ENCODE results near the gene ATP6V1B1. TPM values are rescaled to one million over a fixed set of nuclear protein-coding genes. Genes with fewer than 3 reads are reported as not detected.
A peak's percentile ranks its signal among the peaks of the same experiment; 100 is the strongest.

ATP6V1B1 gene
- total and polyA plus RNA-seq, 2 of the 13 experiments (the other 11 are each of a cell fraction or from before 2014, with no cell fraction given): 0.58 to 1.6 TPM

DNA sequence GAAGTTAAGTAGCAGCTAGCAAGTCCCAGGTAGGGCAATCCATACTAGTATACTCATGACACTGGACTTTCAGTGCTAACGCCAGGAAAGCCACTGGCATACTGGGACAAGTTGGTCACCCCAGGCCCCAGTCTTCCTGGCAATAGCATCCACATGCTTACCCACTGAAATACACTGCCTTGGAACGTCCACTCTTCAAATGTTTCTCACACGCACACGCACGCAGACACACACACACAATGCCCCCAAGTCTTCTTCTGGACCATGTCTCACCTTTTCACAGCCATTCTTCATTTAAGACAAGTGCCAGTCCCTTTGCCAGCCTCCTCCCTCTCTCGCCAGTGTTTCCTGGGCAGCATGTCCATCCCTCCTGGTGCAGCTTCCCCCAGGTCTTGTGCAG lies 67.7 kb downstream of the ATP6V1B1 start (continued):
- no peak for TF ChIP-seq RAD21 (CRISPR knock-in tag; IDR thresholded peaks at IDR 0.05)

DNA sequence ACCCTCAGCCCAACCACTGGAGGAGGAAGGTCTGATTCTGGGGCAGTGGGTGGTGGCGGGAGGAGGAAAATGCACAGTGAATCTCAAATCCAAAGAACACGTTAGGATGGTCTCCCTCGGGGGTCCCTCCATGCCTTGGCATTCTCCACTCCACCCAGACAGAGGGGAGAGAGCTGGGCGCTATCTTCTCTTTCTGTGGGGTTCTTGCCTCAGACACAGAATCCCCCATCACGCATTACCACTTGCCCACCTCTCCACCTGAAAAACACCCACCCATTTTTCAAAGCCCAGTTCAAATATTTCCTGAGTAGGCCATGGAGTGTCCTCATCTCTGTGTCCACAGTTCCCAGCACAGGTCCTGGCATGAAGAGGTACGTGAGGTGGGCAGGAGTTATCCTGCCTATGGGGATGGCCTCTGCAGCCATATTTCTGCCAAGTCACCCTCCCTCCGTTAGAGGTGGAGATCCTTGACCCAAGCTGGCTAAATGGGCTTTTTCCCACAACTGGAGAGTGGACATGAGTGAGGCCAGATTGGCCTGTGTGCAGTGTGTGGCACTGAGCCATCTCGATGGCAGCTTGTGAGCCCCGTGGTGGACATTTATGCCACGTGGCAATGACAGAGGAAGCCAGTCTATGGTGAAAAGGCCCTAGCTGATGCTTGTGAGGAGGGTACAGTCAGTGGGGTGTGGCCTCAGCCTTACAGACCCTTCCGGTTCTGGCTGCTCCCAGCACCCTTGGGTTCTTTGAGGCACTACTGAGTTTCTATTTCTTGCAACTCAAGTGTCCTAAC lies 68.5 kb downstream of the ATP6V1B1 start:
- no peak overlapping the region for H3K4me2 ChIP-seq (ENCODE audit: low read depth, low read length)
- ATAC-seq (no peak), DNase-seq (ENCODE audit: low spot score) (no peak), FAIRE-seq (no peak)
- no peaks in the 10 kb centered on the region for H4K20me1 ChIP-seq (ENCODE audit: insufficient read depth, low read length)
- no peaks in the 10 kb centered on the region for H3K9me3 ChIP-seq (ENCODE audit: low read length)
- intact Hi-C loops (cut with micrococcal nuclease; ENCODE audit: unreplicated experiment) (no loop called here), in situ Hi-C loops (cut with HindIII; ENCODE audit: extremely low pct_ligation_motif_present, low pct_unique_long_range_greater_than_20kb) (no loop called here)
- no peak overlapping the region for H2AFZ ChIP-seq (ENCODE audit: low read length)
- H3K27me3 ChIP-seq (ENCODE audit: control insufficient read depth in 1 of 2, insufficient read depth in 2 of 2, low read length in 2 of 2): peaks cover 0 to 9% of the 10 kb centered on the region in 2 experiments; a peak in 2 of 5 replicates
- H3K9ac ChIP-seq (ENCODE audit: insufficient read depth, low read depth, low read length): no peak overlapping the region
- POLR2A ChIA-PET: no interaction called here
- CTCF ChIA-PET (ENCODE audit: low intra/inter-chr PET ratio, low total read pairs): no interaction called here
- H3K36me3 ChIP-seq (replicated peaks in 1 of 2; ENCODE audit: control insufficient read depth in 1 of 2, insufficient read depth in 2 of 2, low read length in 2 of 2): no peaks in the 10 kb centered on the region
- peaks cover 59% of the 10 kb centered on the region for H3K4me1 ChIP-seq (ENCODE audit: insufficient read depth, low read length)
- H3K4me3 ChIP-seq (replicated peaks in 1 of 3; ENCODE audit: insufficient read depth in 1 of 3, low read depth in 2 of 3, low read length in 3 of 3): no peak overlapping the region
- 55% methylated on average over 7 of the region's 11 CpGs for WGBS (ENCODE audit: low lambda C conversion rate)
- BruUV-seq (replicated peaks): no TSS peak
- TF ChIP-seq TBX3 (IDR thresholded peaks at IDR 0.05; ENCODE audit: borderline replicate concordance) (no peak), TMF1 (CRISPR knock-in tag; IDR thresholded peaks at IDR 0.05; ENCODE audit: low read depth) (no peak), ZSCAN31 (CRISPR knock-in tag; IDR thresholded peaks at IDR 0.05; ENCODE audit: low read depth) (no peak), NFE2L2 (IDR thresholded peaks at IDR 0.05; ENCODE audit: low read length) (peak; percentile 35; the same call in 1 of the 2 replicates), ZBTB7A (CRISPR knock-in tag; IDR thresholded peaks at IDR 0.05) (no peak)
- TF ChIP-seq, protein P1, sequence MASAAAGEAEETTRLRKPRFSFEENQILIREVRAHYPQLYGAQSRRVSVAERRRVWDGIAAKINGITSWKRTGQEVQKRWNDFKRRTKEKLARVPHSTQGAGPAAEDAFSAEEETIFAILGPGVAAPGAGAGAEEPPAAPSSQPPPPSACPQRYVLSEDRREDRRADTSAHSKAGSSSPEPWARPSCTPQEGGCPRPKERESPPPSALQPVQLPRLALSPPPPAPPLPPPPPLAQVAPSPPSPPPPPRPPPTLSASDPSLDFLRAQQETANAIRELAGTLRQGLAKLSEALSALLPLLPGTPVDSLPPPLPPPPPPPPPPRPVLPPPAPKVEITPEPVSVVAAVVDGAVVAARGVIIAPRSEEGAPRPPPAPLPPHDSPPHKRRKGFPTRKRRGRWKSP (CRISPR knock-in tag; IDR thresholded peaks at IDR 0.05): no peak
- TF ChIP-seq, protein P2, sequence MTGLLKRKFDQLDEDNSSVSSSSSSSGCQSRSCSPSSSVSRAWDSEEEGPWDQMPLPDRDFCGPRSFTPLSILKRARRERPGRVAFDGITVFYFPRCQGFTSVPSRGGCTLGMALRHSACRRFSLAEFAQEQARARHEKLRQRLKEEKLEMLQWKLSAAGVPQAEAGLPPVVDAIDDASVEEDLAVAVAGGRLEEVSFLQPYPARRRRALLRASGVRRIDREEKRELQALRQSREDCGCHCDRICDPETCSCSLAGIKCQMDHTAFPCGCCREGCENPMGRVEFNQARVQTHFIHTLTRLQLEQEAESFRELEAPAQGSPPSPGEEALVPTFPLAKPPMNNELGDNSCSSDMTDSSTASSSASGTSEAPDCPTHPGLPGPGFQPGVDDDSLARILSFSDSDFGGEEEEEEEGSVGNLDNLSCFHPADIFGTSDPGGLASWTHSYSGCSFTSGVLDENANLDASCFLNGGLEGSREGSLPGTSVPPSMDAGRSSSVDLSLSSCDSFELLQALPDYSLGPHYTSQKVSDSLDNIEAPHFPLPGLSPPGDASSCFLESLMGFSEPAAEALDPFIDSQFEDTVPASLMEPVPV (CRISPR knock-in tag; IDR thresholded peaks at IDR 0.05): no peak
- TF ChIP-seq, protein P3, sequence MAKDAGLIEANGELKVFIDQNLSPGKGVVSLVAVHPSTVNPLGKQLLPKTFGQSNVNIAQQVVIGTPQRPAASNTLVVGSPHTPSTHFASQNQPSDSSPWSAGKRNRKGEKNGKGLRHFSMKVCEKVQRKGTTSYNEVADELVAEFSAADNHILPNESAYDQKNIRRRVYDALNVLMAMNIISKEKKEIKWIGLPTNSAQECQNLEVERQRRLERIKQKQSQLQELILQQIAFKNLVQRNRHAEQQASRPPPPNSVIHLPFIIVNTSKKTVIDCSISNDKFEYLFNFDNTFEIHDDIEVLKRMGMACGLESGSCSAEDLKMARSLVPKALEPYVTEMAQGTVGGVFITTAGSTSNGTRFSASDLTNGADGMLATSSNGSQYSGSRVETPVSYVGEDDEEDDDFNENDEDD (CRISPR knock-in tag; IDR thresholded peaks at IDR 0.05; ENCODE audit: borderline replicate concordance): no peak
- TF ChIP-seq, protein P4, sequence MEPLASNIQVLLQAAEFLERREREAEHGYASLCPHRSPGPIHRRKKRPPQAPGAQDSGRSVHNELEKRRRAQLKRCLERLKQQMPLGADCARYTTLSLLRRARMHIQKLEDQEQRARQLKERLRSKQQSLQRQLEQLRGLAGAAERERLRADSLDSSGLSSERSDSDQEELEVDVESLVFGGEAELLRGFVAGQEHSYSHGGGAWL (CRISPR knock-in tag; IDR thresholded peaks at IDR 0.05): no peak
- TF ChIP-seq, protein P5, sequence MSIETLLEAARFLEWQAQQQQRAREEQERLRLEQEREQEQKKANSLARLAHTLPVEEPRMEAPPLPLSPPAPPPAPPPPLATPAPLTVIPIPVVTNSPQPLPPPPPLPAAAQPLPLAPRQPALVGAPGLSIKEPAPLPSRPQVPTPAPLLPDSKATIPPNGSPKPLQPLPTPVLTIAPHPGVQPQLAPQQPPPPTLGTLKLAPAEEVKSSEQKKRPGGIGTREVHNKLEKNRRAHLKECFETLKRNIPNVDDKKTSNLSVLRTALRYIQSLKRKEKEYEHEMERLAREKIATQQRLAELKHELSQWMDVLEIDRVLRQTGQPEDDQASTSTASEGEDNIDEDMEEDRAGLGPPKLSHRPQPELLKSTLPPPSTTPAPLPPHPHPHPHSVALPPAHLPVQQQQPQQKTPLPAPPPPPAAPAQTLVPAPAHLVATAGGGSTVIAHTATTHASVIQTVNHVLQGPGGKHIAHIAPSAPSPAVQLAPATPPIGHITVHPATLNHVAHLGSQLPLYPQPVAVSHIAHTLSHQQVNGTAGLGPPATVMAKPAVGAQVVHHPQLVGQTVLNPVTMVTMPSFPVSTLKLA (IDR thresholded peaks at IDR 0.05): peak; percentile 63
- no peaks in the 10 kb centered on the region for H3K79me2 ChIP-seq (ENCODE audit: insufficient read depth, low read length)
- no peak overlapping the region for H3K27ac ChIP-seq (ENCODE audit: extremely low read length, insufficient read depth, low read length)

Data from HepG2 (cell line).